GM19043 (cell line): ENCODE results near the gene STIM2.
A peak's percentile ranks its signal among the peaks of the same experiment; 100 is the strongest.

Experiments used
- ATAC-seq: cut with Tn5 transposase; IDR thresholded peaks from one replicate; pipeline ENCODE4 v1.9.1; 2021; ENCODE audit warnings: low read depth; ENCODE audit not compliant: unreplicated experiment

Gene STIM2

DNA sequence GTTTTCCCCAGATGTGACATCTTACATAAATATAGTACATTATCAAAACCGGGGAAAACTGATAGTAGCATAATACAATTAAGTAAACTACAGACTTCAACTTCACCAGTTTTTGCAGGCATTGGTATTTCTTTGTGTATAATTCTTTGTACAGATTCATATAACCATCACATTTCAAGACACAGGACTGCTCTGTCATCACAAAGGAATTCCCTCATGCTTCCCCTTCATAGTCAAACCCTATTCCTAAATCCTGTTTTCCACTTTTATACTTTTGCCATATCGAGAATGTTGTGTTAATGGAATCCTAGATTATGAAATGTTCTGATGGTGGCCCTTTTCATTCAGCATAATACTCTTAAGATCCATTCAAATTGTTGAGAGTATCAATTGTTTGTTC lies 36.0 kb downstream of the STIM2 start:
- ATAC-seq = no peak

DNA sequence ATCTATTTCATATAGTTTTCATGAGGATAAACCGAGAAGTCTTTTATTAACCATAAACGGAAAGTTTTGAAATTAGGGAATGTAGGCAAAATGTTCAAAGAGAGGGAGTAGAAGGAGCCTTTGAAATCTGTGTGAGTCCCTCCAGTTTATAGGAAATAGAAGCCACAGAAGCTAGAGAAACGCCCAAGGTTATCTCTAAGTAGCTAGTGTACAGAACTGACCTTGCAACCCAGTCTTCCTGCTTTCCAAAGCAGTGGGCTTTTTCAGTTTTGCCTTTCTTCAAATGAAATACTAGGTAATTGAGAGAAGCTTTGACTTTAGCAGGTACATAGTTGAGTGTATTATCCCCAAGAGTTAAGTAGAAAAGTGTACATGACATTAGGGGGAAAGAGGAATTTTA lies 39.4 kb downstream of the STIM2 start:
- ATAC-seq = no peak

DNA sequence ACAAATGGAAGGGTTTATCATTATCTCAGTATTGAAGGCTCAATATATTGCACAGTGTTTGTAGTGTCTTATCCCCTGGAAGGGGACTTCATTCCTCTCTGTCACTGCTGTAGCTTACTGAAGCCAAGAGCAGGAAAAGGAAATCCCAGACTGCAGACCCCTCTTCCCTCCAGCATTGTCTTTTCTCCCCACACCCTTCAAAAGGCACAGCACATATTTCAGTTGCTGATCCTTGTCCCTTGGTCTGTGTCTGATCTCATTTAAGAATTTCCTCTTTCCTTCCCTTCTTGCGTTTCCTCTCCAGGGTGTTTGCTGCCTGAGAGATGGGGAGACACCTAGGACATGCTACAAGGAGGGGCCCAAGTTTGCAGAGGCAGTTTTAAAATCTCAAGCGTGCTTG lies 40.1 kb downstream of the STIM2 start:
- ATAC-seq = no peak

DNA sequence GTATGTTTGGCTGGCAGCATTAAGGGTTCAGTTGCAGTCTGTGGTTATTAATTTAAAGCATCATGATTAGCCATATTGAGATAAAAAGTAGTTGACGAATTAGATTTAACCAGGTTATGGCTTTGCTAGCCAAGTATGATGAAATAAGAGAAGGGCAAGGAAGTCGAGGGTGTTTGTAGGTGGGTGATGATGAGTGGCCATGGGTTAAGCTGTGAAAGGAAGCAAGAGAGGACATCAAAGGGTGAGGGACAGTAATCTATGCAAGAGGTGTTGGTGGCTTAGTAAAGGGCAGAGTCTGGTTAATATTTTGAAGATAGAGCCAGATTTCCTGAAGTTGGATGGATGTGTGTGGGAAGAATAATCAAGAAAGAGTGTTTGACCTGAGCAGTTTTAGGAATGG lies 44.5 kb downstream of the STIM2 start:
- ATAC-seq = no peak

DNA sequence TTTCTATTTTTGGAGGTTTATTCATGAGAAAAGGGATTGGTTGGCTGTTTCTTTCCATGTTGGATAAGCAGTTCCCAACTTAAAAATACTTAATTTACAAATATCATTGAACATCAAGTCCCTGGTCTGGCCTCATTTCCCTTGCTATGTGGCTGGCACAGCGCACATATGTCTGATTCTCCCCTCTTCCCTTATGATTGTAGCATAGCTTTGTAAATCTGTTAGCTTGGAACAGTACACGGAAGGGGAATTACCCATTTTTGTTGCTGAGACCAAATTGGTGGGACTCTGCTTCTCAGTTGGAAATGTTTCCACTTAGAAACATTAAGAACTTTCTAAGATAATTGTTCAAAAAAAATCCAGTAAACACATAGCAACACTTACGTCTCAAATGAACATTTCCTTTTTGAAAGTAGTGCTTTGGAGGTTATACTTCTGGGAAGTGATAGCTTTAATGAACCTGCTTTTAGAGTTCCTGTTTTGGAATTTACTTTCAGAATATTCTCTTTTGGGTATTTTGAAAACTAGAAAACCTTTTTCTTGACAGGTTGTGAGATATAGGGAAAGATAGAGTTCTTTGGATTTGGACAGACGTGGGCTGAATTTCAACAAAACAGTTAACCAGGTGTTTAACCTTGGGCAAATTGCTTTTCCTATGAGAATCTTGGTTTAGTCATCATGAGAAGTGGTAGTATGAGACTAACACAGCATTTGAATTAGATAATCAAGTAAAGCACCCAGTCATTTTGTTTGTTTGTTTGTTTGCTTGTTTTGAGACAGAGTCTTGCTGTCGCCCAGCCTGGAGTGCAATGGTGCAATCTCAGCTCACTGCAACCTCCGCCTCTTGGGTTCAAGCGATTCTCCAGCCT lies 47.3 kb downstream of the STIM2 start:
- ATAC-seq = no peak

DNA sequence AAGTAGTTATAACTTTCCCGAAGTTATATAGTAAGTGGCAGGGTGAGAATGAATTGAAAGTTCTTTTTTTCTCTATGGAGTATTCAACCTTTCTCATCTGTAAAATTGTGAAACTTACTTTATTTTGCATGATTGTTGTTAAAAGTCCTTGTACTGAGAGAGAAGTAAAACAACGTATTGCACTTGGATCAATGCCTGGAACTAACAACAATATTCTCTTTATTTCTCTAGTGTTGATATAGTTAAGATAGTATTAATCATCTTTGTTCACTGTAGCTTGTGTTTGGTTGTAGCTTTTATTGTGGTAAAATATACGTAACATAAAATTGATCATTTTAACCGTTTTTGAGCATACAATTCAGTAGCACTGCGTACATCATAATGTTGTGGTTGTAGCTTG lies 48.7 kb downstream of the STIM2 start:
- no peak for ATAC-seq

DNA sequence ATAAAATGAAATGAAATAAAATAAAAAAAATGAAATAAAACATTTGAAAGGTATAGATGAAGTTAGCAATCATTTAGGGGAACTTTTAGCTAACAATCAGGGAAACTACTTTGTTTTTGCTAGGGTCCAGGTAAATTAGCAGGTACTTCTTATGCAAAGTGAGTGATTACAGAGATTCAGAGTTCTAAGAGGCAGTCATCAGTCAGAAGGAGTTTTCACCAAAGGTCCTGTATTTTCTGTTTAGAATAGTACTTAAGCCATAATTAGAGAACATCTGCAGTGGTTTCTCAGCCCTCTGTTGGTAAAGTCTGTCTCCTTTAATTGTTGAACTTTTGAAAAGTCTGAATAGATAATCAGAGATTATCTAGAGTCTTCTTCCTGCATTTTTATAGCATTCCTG lies 50.6 kb downstream of the STIM2 start:
- ATAC-seq = no peak

DNA sequence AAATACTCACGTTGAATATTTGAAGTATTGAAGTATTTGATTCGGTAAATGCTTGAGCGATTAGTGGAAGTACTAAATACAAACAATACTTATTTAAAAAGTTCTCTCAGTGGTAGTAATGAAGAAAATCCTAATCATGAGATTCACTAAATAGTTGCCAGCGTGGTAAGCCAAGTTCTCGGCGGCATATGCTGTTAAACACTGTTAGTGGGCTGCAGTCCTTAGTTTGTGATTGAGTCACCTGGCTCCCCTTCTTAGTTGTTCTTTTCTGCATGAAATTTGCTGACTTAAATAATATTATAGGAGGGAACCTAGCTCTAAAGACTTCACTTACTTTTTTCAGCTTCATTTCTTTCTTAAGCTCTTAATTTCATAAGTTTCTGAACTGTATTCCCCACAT lies 51.4 kb downstream of the STIM2 start:
- no peak for ATAC-seq

DNA sequence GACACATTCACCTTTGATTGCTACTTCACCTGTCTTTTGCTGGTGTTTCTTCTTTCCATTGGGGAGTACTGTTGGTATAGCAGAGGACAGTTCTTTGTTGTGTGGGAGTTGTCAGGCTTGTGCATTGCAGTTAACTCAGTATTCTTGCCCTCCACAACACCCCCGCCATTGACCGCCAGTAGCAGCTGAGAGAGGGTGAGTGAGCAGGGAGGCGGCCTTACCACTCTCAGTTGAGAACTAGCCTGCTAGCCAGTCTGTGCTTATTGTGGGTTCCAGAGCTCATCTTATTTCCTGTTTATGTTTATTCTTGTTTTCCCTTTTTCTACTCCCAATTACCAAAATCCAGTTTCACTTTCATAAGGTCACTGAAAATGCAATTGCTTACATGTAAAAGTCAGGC lies 52.2 kb downstream of the STIM2 start:
- no peak for ATAC-seq

DNA sequence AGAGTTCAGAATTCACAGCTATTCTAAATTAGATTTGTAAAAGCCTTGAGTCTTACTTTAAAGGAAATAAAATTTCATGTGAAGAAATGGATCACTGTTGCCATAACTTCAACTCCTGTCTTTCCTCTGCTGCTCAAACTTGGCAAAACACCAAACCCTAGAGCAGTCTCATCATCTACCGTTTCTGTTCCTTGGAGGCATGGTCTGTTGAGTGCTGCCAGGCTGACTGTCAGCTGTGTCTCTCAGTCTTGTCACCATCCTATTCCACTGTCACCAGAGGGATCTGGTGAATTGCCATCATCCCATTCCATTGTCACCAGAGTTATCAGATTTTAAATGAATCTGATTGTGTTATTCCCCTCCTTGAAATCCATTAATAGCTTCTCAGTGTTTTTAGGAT lies 55.6 kb downstream of the STIM2 start:
- no peak for ATAC-seq

DNA sequence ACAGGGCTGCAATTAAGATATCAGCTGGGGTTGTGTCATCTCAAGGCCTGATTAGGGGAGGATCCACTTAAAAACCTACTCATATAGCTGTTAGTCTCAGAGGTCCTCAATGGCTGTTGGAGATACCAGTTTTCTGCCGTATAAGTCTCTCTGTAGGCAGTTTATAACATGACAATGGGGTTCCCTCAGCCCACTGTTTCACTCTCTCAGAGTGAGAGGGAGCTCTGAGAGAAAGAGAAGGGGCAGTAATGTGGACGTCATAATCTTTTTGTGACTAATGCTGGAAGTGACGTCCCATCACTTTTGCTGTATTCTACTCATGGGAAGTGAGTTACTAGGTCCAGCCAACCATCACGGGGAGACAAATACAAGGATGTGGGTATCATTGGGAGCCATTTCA lies 70.3 kb downstream of the STIM2 start:
- ATAC-seq = no peak

DNA sequence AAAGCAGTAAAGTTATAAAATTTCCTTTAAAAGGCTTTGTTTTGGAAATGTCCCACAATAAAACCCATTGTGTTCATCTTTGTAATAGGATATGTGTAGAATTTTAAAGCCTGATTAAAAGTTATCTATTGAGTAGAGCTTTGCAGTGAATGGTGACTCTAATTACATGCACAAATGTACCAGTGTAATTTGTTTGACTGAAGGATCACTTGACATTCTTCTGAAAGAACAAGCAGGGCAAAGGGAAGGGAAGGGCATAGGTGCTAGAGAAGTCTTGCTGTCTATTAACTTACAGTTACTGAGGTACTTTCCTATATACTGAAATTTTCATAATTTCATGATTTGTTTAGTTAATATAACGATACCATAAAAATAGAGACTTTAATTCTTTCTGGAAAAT lies 70.8 kb downstream of the STIM2 start:
- no peak for ATAC-seq

DNA sequence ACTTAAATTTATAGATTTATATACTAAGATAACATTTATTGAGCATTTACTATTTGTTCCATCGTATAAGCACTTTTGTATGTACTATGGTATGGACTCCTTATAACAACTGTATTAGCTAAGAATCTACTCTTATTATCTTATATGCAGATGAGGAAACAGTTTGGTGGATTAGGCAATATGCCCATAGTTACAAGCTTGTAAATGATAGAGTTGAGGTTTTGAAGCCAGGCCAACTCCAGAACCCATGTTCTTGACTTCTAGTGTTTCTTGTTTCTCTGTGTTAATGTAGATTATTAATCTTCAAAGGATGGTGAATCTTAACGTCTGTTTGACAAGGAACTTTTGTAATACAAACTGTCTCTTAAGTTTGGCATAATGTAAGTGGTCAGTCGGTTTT lies 71.3 kb downstream of the STIM2 start:
- ATAC-seq = no peak

DNA sequence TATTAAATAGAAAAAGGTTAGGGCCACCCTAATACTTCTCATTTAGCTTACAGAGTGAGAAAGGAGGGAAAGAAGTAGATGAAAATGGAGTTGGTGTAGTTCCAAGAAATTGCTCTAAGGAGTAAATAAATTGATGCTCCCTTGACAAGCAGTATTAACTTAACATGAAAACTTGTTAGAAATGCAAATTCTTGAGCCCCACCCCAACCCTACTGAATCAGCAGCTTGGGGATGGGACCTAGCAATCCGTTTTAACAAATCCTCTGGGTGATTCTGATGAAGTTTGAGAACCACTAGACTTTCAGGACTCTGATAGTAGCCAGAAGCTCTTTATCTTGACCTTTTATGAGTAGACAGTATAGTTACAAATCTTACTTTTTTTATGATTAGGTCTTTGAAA lies 74.8 kb downstream of the STIM2 start:
- no peak for ATAC-seq

DNA sequence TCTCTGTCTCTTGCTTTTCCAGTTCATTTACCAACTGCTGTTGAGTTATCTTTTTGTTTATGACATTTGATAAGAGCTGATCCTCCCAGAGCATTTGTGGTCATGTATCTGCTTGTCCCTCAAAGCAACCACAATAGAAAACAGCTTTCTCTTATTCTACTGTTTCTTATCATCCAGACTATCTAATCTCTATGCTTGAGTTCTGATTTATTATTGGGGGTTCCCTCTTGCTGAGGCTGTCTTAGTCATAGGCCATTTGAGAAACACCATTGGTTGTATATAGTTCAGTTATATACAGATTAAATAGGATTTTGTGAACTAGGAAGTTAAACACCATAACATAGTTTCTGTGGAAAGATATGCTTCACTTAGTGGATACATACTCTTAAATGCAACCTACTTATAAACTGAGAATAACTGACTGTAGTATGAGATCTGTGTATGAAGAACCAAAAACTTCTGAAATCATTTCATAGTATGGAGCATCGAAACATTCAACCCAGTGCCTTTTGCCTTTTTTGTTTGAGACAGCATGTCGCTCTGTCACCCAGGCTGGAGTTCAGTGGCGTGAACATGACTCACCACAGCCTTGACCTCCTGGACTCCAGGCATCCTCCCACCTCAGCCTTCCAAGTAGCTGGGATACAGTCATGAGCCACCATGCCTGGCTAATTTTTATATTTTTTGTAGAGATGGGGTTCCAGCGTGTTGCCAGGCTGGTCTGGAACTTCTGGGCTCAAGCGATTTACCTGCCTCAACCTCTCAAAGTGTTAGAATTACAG lies 75.8 kb downstream of the STIM2 start:
- no peak for ATAC-seq

DNA sequence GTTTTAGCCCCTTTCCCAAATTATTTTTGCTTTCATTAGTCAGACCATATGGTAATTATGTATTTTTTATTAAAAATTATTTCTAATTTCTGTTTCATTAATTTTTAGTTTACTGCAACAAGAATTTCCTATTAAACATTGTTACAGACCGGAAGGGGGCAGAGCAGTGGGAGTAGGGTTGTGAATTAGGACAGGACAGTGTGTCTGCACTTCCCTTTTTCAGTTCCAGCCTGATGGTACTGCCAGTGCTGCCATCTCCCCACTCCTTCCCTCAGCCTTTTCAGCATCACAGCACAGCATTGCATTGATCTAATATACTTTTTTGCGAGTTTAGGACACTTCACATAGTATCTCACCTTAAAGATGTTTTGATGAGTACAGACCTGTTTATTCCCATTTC lies 76.5 kb downstream of the STIM2 start:
- peak; percentile 70 for ATAC-seq

DNA sequence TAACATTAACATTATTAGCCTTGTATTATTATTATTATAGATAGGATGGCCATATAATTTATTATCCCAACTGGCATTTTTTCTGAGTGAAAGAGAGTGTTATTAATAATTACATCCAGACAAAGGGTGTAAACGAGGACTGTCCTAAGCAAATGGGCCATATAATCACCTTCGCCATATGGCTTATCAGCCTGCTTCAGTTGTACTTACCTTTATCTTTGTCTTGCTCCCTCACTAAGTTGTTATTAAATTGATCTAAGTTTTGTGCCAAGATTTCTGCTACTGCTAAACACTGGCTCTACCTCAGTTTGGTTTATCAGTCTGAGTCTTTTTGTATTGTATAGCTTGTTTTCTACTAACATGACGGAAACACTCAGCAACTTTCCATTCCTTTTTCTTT lies 76.9 kb downstream of the STIM2 start:
- no peak for ATAC-seq

DNA sequence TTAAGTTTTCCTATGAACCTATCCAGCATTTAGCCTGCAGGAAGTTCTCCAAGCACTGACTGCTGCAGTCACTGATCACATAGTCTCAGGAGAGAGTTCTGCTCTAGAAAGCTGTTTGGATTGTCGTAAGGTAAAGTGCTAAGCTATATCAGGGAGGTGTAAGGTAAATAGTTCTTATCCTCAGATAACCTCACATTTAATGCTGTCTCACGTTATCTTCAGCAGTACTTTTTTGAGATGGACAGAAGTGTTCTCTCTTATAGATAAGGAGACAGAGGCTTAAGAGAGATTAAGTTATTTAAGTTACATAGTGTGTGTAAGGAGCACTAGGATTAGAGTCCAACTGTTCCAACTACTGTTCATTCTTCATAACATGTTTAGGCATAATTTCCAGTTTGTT lies 77.9 kb downstream of the STIM2 start:
- no peak for ATAC-seq

DNA sequence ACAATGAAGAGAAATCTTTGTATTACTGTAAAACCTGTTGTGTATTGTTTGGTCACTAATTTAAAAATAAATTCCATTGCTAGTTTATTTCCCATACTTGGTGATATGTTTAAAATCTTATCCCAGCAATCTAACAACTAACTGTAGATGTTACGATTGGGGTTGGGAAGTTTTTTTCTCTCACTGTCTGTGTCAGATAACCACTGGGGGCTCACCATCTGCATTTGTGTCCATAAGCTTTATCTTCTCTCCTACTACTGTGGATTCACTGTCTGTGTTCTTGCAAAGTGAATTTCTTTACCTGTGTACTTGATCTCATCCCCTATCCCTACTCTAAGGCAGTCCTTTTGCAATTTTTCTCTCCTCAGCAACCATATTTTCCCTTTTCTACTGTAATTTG lies 81.3 kb downstream of the STIM2 start:
- ATAC-seq = no peak

DNA sequence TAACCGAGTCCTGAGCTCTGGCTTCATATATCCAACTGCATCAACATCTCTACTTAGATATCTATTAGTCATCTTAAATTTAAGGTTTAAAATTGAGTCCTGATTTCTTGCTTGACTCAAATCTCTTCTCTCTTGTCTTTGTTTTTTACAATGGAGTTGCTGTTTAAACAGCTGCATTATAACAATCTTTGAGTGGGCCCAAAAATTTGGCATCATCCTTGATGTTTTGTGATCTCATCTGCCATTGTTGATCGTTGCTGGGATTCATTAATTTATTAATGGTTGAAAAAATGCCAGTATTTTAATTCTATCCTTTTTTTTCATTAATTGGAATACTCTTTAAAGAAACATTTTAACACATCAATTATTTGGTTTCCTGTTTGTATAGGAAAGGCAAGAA lies 82.2 kb downstream of the STIM2 start:
- no peak for ATAC-seq

DNA sequence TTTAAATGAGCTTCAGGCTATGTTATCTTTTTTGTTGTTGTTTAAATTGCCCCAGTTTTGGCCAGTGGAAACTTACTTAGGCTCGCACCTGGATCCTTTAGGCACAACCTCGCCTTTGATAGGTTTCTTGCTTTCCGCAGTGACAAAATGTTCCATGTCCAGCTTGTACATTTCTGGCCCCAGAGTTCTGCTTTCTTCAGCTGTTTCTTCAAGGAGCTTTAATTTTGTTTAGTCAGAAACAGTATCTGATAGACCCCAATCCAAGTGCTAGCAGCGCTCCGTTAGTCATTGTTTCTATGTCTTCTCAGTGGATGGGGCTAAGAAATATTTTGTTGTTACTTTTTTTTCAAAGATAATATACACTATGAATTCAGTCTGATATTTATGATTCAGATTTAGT lies 82.8 kb downstream of the STIM2 start:
- no peak for ATAC-seq

DNA sequence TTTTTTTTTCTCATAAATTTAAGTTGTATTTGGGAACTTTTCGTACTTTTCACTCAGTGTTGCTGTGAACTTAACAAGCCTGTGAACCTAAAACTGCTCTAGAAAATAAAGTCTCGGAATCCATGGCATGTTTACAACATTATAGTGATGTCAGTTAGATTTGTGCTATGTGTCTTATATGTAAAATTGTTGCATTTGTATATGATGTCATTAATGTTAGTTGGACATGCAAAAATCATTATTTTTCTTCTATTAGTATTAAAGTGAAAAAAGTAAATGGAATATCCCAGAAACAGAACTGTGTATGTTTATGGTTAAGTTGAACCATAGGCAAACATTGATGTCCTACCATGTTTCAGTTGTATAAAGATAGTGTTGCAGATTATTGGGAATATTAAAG lies 85.2 kb downstream of the STIM2 start:
- no peak for ATAC-seq
